T-helper 1 cell (primary cell): ENCODE data around the gene C11orf21.
A peak's percentile ranks its signal among the peaks of the same experiment; 100 is the strongest.
"Not testable (repeated sequence)": the region's sequence is repeated elsewhere in the genome, so short reads cannot be mapped to it uniquely, and the experiment has no call there.

Experiments
- DNase-seq, 5 donors: peaks; one replicate each; pipeline ENCODE4 v3.0.0-alpha.2; 2012 to 2020
- total RNA-seq, 4 donors: gene quantifications; one replicate each; lab custom pipeline; 2026; lab: John Stamatoyannopoulos, UW

The C11orf21 gene
- total RNA-seq = 46.8 to 116 (median 70.1) reads per million in 4 donors

- DNase-seq = peak; percentile 42 to 86 (median 44)
Observed at GRCh38 chr11:2301631-2302305, at the start of gene C11orf21, which contains the start of gene TSPAN32. Gene C11orf21, minus strand, starts transcription at chr11:2301918. Its CDS starts 110 bp downstream, at chr11:2301808. Gene TSPAN32, plus strand, starts transcription at chr11:2302013. Its CDS starts 137 bp downstream, at chr11:2302150.

DNA sequence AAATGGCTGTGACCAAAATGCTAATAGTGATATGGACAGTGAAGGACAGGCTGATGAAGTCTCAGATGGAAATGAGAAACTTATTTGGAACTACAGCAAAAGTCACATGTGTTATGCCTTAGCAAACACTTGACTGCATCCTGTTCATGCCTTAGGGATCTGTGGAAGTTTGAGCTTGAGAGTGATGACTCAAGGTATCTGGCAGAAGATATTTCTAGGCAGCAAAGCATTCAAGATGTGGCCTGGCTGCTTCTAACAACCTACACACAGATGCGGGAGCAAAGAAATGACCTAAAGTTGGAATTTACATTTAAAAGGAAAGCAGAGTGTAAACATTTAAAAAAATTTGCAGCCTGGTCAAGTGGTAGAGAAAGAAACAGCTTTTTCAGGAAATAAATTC is 47.3 kb upstream of the C11orf21 start:
- DNase-seq = no peak

DNA sequence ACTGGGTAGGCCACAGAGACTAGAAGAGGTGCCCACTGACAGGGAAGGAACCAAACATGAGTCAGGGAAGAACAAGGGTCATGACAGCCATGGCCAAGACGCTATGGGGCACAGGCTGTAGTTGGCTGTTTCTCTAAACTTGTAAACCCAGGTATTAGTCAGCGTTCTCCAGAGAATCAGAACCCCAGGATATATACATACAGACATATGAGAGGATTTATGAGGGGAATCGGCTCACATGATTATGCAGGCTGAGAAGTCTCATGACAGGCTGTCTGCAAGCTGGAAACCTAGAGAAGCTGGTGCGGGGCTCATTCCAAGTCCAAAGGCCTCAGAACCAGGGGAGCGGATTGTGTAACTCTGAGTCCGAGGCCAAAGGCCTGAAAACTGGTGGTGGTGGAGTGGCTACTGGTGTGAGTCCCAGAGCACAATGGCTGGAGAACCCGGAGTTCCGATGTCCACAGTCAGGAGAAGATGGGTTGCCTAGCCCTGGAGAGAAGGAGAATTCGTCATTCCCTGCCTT is 45.7 kb upstream of the C11orf21 start:
- DNase-seq = no peak

DNA sequence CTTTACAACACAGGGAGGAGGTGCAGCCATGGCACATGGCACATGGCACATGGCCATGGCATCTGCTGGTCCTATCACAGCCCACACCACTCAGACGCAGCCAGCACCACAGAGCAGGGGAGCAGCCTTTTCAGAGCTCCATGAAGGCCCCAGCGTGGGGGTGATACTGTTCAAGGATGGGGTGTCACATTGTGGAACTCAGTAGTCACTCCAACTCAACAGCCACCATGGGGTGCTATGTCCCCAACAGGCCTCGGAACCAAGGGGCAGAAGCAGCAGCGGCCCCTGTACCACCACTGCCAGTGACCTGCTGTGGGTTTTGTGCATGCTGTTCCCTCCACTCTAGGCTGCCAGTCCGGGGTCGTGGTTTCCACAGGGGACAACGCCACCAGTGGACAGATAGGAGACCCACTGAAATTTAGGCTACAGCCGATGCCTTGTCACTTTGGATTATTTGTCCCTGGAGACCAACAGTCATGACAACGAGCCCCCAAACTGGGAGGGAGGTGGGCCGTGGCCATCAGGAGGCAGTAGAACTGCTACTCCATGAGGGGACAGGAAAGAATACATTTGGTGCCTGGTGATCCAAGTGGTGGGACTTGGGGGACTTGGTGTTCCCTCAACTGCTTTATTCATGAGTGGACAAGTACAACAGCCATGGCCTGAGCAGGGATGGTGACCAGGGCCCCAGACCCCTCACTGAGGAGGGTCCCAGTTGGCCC is 45.0 kb upstream of the C11orf21 start:
- DNase-seq = no peak

DNA sequence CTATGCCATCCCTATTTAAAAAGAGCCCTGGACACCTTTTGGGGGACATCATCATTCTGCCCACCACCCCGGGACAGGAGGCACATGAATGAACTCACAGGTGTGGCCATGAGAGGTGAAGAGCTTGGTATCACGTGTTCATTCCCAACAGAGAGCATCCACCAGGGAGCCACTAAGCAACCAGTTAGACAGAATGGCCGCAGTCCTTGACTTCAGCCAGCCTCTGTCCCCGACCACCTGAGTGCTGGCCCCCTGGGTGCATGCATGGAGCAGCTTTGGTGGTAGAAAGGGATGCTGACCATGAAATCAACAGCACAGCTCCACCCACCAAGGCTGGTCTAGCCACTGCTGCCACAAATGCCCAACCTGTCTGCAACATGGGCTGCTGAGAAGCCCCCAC is 44.3 kb upstream of the C11orf21 start:
- DNase-seq = no peak

GRCh38 chr11:2345050-2345449 is 43.3 kb upstream of the C11orf21 start:
- no peak for DNase-seq

DNA sequence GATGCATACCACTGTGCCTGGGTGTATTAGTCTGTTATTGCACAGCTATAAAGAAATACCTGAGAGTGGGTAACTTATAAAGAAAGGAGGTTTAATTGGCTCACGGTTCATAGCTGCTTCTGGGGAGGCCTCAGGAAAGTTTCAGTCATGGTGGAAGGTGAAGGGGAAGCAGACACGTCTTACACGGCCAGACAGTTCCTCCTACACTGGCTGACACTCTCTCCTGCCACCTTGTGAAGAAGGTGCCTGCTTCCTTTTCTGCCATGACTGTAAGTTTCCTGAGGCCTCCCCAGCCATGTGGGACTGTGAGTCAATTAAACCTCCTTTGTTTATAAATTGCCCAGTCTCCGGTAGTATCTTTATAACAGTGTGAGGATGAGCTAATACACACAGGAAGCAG is 41.8 kb upstream of the C11orf21 start:
- DNase-seq = no peak

- DNase-seq = no peak
Observed at GRCh38 chr11:2342981-2343380, 41.3 kb upstream of the C11orf21 start.

- DNase-seq = no peak
Observed at GRCh38 chr11:2342557-2342956, 40.8 kb upstream of the C11orf21 start.

DNA sequence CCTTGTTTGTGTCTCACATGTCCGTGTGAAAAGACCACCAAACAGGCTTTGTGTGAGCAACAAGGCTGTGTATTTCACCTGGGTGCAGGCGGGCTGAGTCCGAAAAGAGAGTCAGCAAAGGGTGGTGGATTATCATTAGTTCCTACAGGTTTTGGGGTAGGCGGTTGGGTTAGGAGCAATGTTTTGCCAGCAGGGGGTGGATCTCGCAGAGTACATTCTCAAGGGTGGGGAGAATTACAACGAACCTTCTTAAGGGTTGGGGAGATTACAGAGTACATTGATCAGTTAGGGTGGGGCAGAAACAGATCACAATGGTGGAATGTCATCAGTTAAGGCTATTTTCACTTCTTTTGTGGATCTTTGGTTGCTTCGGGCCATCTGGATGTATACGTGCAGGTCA is 37.0 kb upstream of the C11orf21 start:
- not testable (repeated sequence) for DNase-seq

DNA sequence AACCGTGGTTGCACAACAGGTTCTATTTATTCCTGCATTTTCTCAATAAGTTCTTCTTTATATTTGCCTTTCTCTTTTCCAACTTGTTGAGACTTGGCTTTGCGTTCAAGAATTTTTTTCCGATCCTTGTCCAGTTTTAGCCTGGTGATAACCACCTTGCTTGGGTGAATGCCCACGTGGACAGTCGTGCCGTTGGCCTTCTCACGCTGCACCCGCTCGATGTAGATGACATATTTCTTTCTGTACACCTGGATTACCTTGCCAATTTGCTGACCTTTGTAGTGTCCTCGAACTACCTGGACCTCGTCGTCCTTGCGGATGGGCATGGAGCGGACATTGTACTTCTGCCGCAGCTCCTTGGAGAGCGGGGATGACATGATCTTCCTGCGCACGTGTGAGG is 33.6 kb upstream of the C11orf21 start:
- DNase-seq = not testable (repeated sequence)

GRCh38 chr11:2333486-2334205 is 31.9 kb upstream of the C11orf21 start:
- DNase-seq = not testable (repeated sequence)

GRCh38 chr11:2332569-2332968 is 30.9 kb upstream of the C11orf21 start:
- not testable (repeated sequence) for DNase-seq

GRCh38 chr11:2331404-2331803 is 29.7 kb upstream of the C11orf21 start:
- no peak for DNase-seq

DNA sequence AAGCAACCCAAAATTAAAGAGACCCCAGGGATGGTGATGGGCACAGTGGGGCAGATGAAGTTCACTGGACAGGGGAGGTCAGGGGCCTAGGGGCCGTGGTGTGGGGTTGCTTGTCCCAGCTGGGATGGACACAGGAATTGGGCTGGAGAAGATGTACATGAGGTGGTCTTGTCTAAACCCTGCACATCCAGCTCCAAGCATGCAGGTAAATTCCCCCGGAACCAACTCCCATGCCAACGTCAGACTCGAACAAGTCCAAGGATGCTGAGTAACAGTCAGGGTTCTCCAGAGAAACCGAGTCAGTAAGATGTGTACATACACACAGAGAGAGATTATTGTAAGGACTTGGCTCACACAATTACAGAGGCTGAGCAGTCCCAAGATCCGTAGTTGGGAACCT is 29.0 kb upstream of the C11orf21 start:
- no peak for DNase-seq

DNA sequence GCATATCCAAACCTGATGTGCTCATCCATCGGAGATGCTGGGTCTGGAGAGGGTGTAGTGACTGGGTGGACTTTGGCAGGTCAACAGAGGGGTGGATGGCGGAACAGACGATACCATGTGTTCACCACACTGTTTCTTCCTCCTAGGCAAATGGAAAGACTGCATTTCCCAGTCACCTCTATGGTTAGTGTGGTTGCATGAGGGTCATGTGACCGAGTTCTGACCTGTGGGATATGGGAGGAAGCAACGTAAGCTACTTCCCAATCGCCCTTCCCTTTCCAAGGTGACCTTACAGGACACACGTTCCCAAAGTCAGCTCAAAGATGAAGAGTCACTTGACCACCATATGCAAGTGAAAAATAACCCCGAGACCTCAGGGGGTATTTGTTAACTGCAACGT is 27.8 kb upstream of the C11orf21 start:
- DNase-seq = no peak

DNA sequence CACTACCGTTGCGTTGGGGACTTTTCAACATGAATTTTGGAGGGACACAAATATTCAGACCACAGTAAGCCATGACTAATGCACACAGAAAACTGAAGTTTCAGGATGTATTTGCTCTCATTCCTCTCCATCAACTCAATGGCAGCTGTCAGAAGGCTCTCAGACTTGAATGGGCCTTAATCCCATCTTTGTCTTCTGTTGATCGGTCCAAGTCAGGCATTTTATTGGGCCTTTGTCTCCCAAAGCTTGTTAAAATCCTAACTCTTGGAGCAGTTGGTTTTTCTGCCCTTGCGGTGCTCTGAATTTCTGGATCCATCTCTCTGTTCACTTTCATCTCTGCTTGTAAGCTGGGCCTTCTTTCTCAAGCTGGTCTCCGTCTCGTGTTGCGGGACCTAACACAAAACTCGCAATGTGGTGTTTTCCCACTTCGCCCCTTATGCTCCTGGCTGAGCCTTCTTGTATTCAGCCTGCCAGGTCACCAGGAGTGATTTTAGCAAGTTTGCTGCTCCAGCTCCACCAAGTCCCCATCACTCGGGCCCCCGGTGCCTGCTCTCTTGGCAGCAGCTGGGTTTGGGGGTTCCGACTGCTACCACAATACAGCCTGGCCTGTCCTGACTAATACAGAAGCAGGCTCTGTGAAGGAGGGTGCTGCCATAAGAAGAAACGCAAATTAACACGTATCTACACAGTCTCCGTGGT is 27.1 kb upstream of the C11orf21 start:
- DNase-seq = no peak

- no peak for DNase-seq
Observed at GRCh38 chr11:2328021-2328420, 26.3 kb upstream of the C11orf21 start.

DNA sequence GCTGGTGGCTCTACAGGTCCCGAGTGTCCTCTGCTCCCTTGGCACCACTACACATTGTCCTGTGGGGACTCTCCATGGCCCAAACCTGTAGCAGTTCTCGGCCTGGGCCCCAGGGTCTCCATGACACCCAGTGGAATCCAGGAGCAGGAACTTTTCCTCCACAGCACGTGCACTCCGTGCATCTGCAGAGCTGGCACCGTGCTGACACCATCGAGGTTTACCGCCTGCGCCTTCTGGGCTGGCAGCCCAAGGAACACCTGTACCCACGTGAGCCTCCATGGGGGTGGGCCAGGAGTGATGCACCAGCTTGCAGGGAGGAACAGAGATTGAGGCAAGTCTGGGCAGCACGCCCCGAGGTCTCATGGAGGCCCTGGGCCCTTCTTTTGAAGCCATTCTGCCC is 25.3 kb upstream of the C11orf21 start:
- DNase-seq = no peak

- DNase-seq = no peak
Observed at GRCh38 chr11:2325719-2326118, 24.0 kb upstream of the C11orf21 start.

- DNase-seq = no peak
Observed at GRCh38 chr11:2325123-2325522, 23.4 kb upstream of the C11orf21 start.

- DNase-seq = no peak
Observed at GRCh38 chr11:2321311-2321683, 19.6 kb upstream of the C11orf21 start.
